Measurements from ENCODE around the gene CGREF1. TPM values are rescaled to one million over a fixed set of nuclear protein-coding genes. Genes with fewer than 3 reads are reported as not detected.
"Not testable (repeated sequence)": the region's sequence is repeated elsewhere in the genome, so short reads cannot be mapped to it uniquely, and the experiment has no call there.

The CGREF1 gene
- total RNA-seq, 4 donors from 2014 or later = 2.6 to 6.1 (median 3.9) TPM

GRCh38 chr2:27123302-27124150 lies 4.6 kb upstream of the CGREF1 start, which contains the start of gene ABHD1:
Gene ABHD1 (plus strand): TSS chr2:27123815. CDS start chr2:27123949, 134 bp downstream.
- intact Hi-C loops (cut with DNase I) = no loop called here
- peaks cover 3 to 22% (median 6%) of the 10 kb centered on the region in 3 donors for H3K4me1 ChIP-seq
- peak within 1 kb of the TSS; percentile 36 to 73 (median 56) for H3K4me3 ChIP-seq
- no peak for DNase-seq
- H3K27me3 ChIP-seq = peaks cover 0 to 15% (median 0%) of the 10 kb centered on the region in 4 donors
- 22 to 26% methylated on average over 4 to 6 of the region's 47 CpGs for WGBS, 2 donors
- peak within 1 kb of the TSS; percentile 1 to 62 (median 52) for H3K27ac ChIP-seq
- H3K36me3 ChIP-seq = no peaks in the 10 kb centered on the region
- H3K9me3 ChIP-seq = no peaks in the 10 kb centered on the region
- TF ChIP-seq CTCF (IDR thresholded peaks at IDR 0.05) (no peak), POLR2A (IDR thresholded peaks at IDR 0.05) (peak in 2 of 4 donors; percentile 22 to 44)

GRCh38 chr2:27122791-27123190 lies 3.9 kb upstream of the CGREF1 start:
- H3K27ac ChIP-seq = no peak overlapping the region

GRCh38 chr2:27121906-27122305 lies 3.0 kb upstream of the CGREF1 start:
- Histone ChIP-seq H3K4me1 (peaks cover 3 to 29% (median 11%) of the 10 kb centered on the region in 3 donors), H3K27me3 (peaks cover 0 to 32% (median 0%) of the 10 kb centered on the region in 4 donors), H3K9me3 (no peaks in the 10 kb centered on the region), H3K4me3 (no peak overlapping the region), H3K36me3 (no peaks in the 10 kb centered on the region), H3K27ac (no peak overlapping the region)
- no peak for DNase-seq
- WGBS, 2 donors = 80 to 84% methylated on average over 2 of the region's 2 CpGs
- TF ChIP-seq CTCF (IDR thresholded peaks at IDR 0.05) = no peak
- TF ChIP-seq POLR2A (IDR thresholded peaks at IDR 0.05) = no peak
- intact Hi-C loops (cut with DNase I) = no loop called here

More at GRCh38 chr2:27122791-27123190, 3.9 kb upstream of the CGREF1 start:
- no peak for DNase-seq
- H3K4me3 ChIP-seq = peak overlapping the region in 3 of 4 donors; percentile 51 to 73 (median 60)
- no peak for TF ChIP-seq POLR2A (IDR thresholded peaks at IDR 0.05)
- WGBS, 2 donors = 89 to 92% methylated on average over 6 to 7 of the region's 7 CpGs
- intact Hi-C loops (cut with DNase I) = no loop called here
- H3K4me1 ChIP-seq = peaks cover 3 to 29% (median 11%) of the 10 kb centered on the region in 3 donors
- peaks cover 0 to 23% (median 0%) of the 10 kb centered on the region in 4 donors for H3K27me3 ChIP-seq
- no peaks in the 10 kb centered on the region for H3K36me3 ChIP-seq
- no peaks in the 10 kb centered on the region for H3K9me3 ChIP-seq

GRCh38 chr2:27119330-27119670 lies 372 bp upstream of the CGREF1 start:
- Histone ChIP-seq H3K27me3 (peaks cover 0 to 40% (median 0%) of the 10 kb centered on the region in 4 donors), H3K4me1 (peaks cover 3 to 29% (median 11%) of the 10 kb centered on the region in 3 donors), H3K4me3 (peak overlapping the region; percentile 34 to 67 (median 44))
- H3K27ac ChIP-seq; intact Hi-C loops (cut with DNase I); H3K9me3 ChIP-seq; DNase-seq; H3K36me3 ChIP-seq: not testable (repeated sequence)
- WGBS, 2 donors = 82 to 84% methylated on average over 8 of the region's 8 CpGs

- DNase-seq = no peak
- Histone ChIP-seq H3K36me3 (no peaks in the 10 kb centered on the region), H3K27ac (no peak overlapping the region), H3K4me1 (peaks cover 0 to 18% (median 11%) of the 10 kb centered on the region in 3 donors), H3K27me3 (peaks cover 0 to 40% (median 0%) of the 10 kb centered on the region in 4 donors), H3K4me3 (peak overlapping the region; percentile 34 to 67 (median 44)), H3K9me3 (no peaks in the 10 kb centered on the region)
- TF ChIP-seq POLR2A (IDR thresholded peaks at IDR 0.05) (no peak), CTCF (IDR thresholded peaks at IDR 0.05) (no peak)
- intact Hi-C loops (cut with DNase I) = no loop called here
- WGBS, 2 donors = 51 to 70% methylated on average over 5 of the region's 14 CpGs
These were observed 868 bp downstream of the CGREF1 start for GRCh38 chr2:27117995-27118524.

GRCh38 chr2:27115519-27115918 lies 3.4 kb downstream of the CGREF1 start:
- Histone ChIP-seq H3K27ac (no peak overlapping the region), H3K9me3 (no peaks in the 10 kb centered on the region), H3K4me3 (no peak overlapping the region), H3K27me3 (peaks cover 0 to 40% (median 0%) of the 10 kb centered on the region in 4 donors), H3K36me3 (no peaks in the 10 kb centered on the region), H3K4me1 (peaks cover 0 to 15% (median 11%) of the 10 kb centered on the region in 3 donors)
- intact Hi-C loops (cut with DNase I) = no loop called here
- whole genome bisulfite sequencing, 2 donors = 57 to 60% methylated on average over 2 of the region's 2 CpGs
- no peak for DNase-seq
- TF ChIP-seq POLR2A (IDR thresholded peaks at IDR 0.05) (no peak), CTCF (IDR thresholded peaks at IDR 0.05) (no peak)

GRCh38 chr2:27111392-27112078 lies 7.4 kb downstream of the CGREF1 start:
- H3K9me3 ChIP-seq; H3K27me3 ChIP-seq; H3K4me1 ChIP-seq; H3K36me3 ChIP-seq; DNase-seq; H3K4me3 ChIP-seq; H3K27ac ChIP-seq; intact Hi-C loops (cut with DNase I): not testable (repeated sequence)
- WGBS, 2 donors = no CpG with 5 or more reads among the region's 49 CpGs

All from esophagus squamous epithelium (tissue), 5 donors.